Liver (tissue), 9 donors: ENCODE data around the gene H2BK1. TPM values are rescaled to one million over a fixed set of nuclear protein-coding genes. Genes with fewer than 3 reads are reported as not detected.
A peak's percentile ranks its signal among the peaks of the same experiment; 100 is the strongest.

ENCODE experiments used
- DNase-seq: peaks from one replicate; pipeline ENCODE4 v3.0.0-alpha.2; 2017; ENCODE audit warnings: low spot score
- H3K27ac ChIP-seq, 2 donors: one replicate each; pipeline ENCODE4 v1.7.0; 2013; ENCODE audit warnings: inconsistent platforms in 2 of 2, low read length in 2 of 2, control low read depth in 1 of 2, low read depth in 1 of 2, mild to moderate bottlenecking in 1 of 2
- H3K27me3 ChIP-seq, 4 donors: one replicate each; pipeline versions ENCODE4 v1.6.1 to v1.7.0; 2013; ENCODE audit warnings: low read length in 3 of 4, inconsistent platforms in 1 of 4, mild to moderate bottlenecking in 1 of 4, moderate library complexity in 1 of 4; ENCODE audit not compliant: control insufficient read depth in 4 of 4, insufficient read depth in 4 of 4
- H3K36me3 ChIP-seq, 4 donors: one replicate each; pipeline versions ENCODE4 v1.6.1 to v1.7.0; 2013; ENCODE audit warnings: low read length in 3 of 4, mild to moderate bottlenecking in 3 of 4, low read depth in 1 of 4, moderate library complexity in 1 of 4; ENCODE audit not compliant: control insufficient read depth in 4 of 4, insufficient read depth in 3 of 4
- H3K4me1 ChIP-seq, 4 donors: one replicate each; pipeline versions ENCODE4 v1.6.1 to v1.7.0; 2013; ENCODE audit warnings: low read length in 3 of 4, mild to moderate bottlenecking in 3 of 4, moderate library complexity in 1 of 4; ENCODE audit not compliant: control insufficient read depth in 4 of 4, insufficient read depth in 4 of 4
- H3K4me3 ChIP-seq, 3 donors: one replicate each; pipeline versions ENCODE4 v1.6.1 to v1.7.0; 2013; ENCODE audit warnings: low read length in 3 of 3, control low read depth in 1 of 3, low read depth in 1 of 3, mild to moderate bottlenecking in 1 of 3
- H3K9ac ChIP-seq, 2 donors: one replicate each; pipeline ENCODE4 v1.7.0; 2013; ENCODE audit warnings: low read length in 2 of 2, mild to moderate bottlenecking in 2 of 2, moderate library complexity in 2 of 2, control low read depth in 1 of 2, low read depth in 1 of 2
- H3K9me3 ChIP-seq, 4 donors: one replicate each; pipeline versions ENCODE4 v1.6.1 to v1.7.0; 2013; ENCODE audit warnings: low read length in 3 of 4; ENCODE audit not compliant: control insufficient read depth in 4 of 4
- EGR1 ChIP-seq, 2 donors: IDR thresholded peaks; 2 replicates each; pipeline ENCODE4 v1.6.1; 2016 to 2018; ENCODE audit warnings: antibody characterized with exemption in 2 of 2, low read depth in 2 of 2
- FOXA1 ChIP-seq: IDR thresholded peaks from 2 replicates; pipeline ENCODE4 v1.6.1; 2016; ENCODE audit warnings: antibody characterized with exemption
- FOXA2 ChIP-seq: IDR thresholded peaks from 2 replicates; pipeline ENCODE4 v1.6.1; 2016; ENCODE audit warnings: antibody characterized with exemption
- HNF4G ChIP-seq: IDR thresholded peaks from 2 replicates; pipeline ENCODE4 v1.6.1; 2016; ENCODE audit warnings: antibody characterized with exemption
- JUND ChIP-seq, 2 donors: IDR thresholded peaks; 2 replicates each; pipeline ENCODE4 v1.6.1; 2016; ENCODE audit warnings: antibody characterized with exemption in 2 of 2
- MAX ChIP-seq: IDR thresholded peaks from 2 replicates; pipeline ENCODE4 v1.6.1; 2016; ENCODE audit warnings: antibody characterized with exemption
- NR2F2 ChIP-seq: IDR thresholded peaks from 2 replicates; pipeline ENCODE4 v1.6.1; 2016; ENCODE audit warnings: antibody characterized with exemption
- RAD21 ChIP-seq, 2 donors: IDR thresholded peaks; 2 replicates each; pipeline ENCODE4 v1.6.1; 2016; ENCODE audit warnings: antibody characterized with exemption in 2 of 2, mild to moderate bottlenecking in 2 of 2
- REST ChIP-seq: IDR thresholded peaks from 2 replicates; pipeline ENCODE4 v1.6.1; 2016; ENCODE audit warnings: antibody characterized with exemption, mild to moderate bottlenecking
- TAF1 ChIP-seq: conservative IDR thresholded peaks from 2 replicates; pipeline ENCODE4 v1.6.1; 2016; ENCODE audit warnings: antibody characterized with exemption, mild to moderate bottlenecking
- YY1 ChIP-seq: IDR thresholded peaks from 2 replicates; pipeline ENCODE4 v1.6.1; 2016; ENCODE audit warnings: antibody characterized with exemption, mild to moderate bottlenecking
- WGBS: extraction: QIAGEN DNeasy Blood & Tissue Kit; methylation state at CpG from one replicate; pipeline ENCODE4 v1.1.7; 2013; 5-methylcytosine and 5-hydroxymethylcytosine counted together
- polyA plus RNA-seq, 2 donors: library from polyadenylated mRNA; stranded (reverse) in 1 of 2; unstranded in 1 of 2; fragments of 200-250 nt in 1 of 2; fragments of >200 nt in 1 of 2; fragmentation: Nextera tagmentation in 1 of 2; extraction: Ambion mirVana in 1 of 2; gene quantifications; one replicate each; pipeline versions ENCODE4 v1.2.1 to v1.2.3, GENCODE V29; 2013 to 2015
- total RNA-seq, 2 donors: library from RNA; depleted of rRNA; stranded (reverse); fragments of >200 nt; gene quantifications; one replicate each; pipeline ENCODE4 v1.2.3, GENCODE V29; 2014
- donor health status: healthy.
- donor health status: healthy.
- donor health status: healthy.
- donor health status: healthy.
- donor health status: healthy.

The H2BK1 gene
- total and polyA plus RNA-seq, 4 donors: not detected

DNA sequence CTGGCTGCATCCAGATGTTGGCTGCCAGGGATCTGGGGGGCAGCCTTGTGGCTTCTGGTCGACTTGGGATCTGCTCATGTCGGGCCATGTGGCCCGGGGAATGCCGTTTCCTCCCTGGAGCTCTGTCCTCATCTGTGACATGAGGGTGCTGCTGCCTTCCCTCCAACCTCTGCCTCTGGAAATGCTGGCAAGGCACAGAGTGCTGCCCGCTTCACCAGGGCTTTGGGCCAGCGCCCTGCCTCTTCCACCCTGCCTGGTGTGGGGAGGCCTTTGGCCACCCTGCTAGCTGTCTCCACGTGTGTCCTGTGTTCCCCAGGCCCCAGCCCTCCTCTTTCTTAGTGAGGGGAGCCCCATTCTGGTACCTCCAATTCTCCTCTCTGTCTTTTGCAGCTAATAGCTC, 44.0 kb upstream of the H2BK1 start:
- Histone ChIP-seq H3K27me3 (peaks cover 0 to 6% (median 0%) of the 10 kb centered on the region in 4 donors), H3K4me1 (peaks cover 3 to 9% (median 5%) of the 10 kb centered on the region in 4 donors), H3K36me3 (no peaks in the 10 kb centered on the region), H3K4me3 (no peak overlapping the region), H3K9me3 (no peaks in the 10 kb centered on the region), H3K27ac (no peak overlapping the region), H3K9ac (no peak overlapping the region)
- 65% methylated on average over 7 of the region's 7 CpGs for WGBS
- no peak for TF ChIP-seq EGR1 (IDR thresholded peaks at IDR 0.05; ENCODE audit: low read depth in 2 of 2)
- TF ChIP-seq HNF4G: no peak
- TF ChIP-seq FOXA1: no peak
- TF ChIP-seq NR2F2: no peak
- no peak for DNase-seq

DNA sequence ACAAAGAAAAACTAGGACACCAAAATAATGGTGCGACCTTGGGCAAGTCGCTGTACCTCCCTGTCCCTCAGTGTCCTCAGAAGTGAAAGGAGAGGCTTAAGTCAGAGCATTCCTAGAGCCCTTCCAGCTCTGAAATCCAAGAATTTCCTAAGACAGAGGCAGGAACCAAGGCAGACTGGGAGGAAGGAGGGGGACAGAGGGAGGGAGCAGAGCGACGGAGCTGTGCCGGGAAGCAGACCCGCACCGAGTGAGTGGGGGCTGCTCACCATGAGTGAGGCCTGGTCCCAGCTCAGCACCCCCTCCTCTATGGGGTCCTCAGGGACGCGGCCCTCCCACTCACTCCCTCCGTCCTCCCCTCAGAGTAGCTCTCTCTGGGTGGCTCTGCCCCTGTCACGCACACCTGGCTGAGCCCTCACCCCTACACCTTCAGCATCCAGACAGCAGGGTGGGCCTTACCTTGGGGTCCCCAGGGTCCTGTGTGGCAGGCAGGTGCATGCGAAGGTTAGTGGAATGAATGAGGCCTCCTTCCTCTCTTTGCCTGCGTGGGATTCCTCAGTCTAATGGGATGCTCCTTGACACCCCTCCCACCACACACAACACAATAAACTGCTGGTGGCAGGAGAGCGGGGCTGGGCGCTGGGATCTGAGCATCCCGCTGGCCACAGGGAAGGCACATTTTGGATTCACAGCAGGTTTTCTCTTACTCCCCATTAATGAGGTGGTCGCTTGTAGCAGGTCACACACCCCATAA, 42.8 kb upstream of the H2BK1 start:
- H3K9ac ChIP-seq: no peak overlapping the region
- H3K27me3 ChIP-seq: peaks cover 0 to 6% (median 0%) of the 10 kb centered on the region in 4 donors

DNA sequence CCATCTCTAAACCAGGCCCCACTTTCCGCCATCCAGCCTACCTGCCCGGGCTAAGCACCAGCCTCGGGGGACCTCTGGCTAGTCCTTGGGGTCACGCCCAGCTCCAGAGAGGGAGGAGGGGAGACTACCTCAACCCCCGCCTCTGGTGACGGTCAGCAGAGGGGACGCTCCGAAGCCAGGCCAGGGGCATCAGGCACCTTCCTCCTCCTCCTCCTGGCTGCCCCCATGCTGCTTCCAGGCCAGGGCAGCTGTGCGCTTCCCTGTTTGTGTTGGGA, 42.2 kb upstream of the H2BK1 start:
- no peaks in the 10 kb centered on the region for H3K9me3 ChIP-seq
- no peaks in the 10 kb centered on the region for H3K36me3 ChIP-seq
- TF ChIP-seq MAX (no peak), RAD21 (IDR thresholded peaks at IDR 0.05) (no peak)
- no peak overlapping the region for H3K4me3 ChIP-seq
- no peak overlapping the region for H3K9ac ChIP-seq
- 58% methylated on average over 9 of the region's 9 CpGs for WGBS
- peaks cover 0 to 6% (median 0%) of the 10 kb centered on the region in 4 donors for H3K27me3 ChIP-seq
- no peak for DNase-seq
- H3K27ac ChIP-seq: peak overlapping the region; percentile 32 to 58
- peaks cover 11 to 24% (median 15%) of the 10 kb centered on the region in 4 donors for H3K4me1 ChIP-seq

More for the DNA sequence above, 42.8 kb upstream of the H2BK1 start:
- Histone ChIP-seq H3K36me3 (no peaks in the 10 kb centered on the region), H3K27ac (no peak overlapping the region), H3K9me3 (no peaks in the 10 kb centered on the region), H3K4me3 (no peak overlapping the region), H3K4me1 (peaks cover 10 to 20% (median 12%) of the 10 kb centered on the region in 4 donors)
- 76% methylated on average over 17 of the region's 17 CpGs for WGBS
- TF ChIP-seq FOXA2: no peak
- DNase-seq: no peak

- Histone ChIP-seq H3K9me3 (no peaks in the 10 kb centered on the region), H3K27ac (peak overlapping the region; percentile 32 to 58), H3K36me3 (no peaks in the 10 kb centered on the region), H3K27me3 (peaks cover 0 to 7% (median 0%) of the 10 kb centered on the region in 4 donors), H3K9ac (no peak overlapping the region), H3K4me3 (peak overlapping the region in 1 of 3 donors; percentile 64), H3K4me1 (peaks cover 11 to 24% (median 15%) of the 10 kb centered on the region in 4 donors)
- no peak for TF ChIP-seq EGR1 (IDR thresholded peaks at IDR 0.05; ENCODE audit: low read depth in 2 of 2)
- no peak for TF ChIP-seq FOXA1
- TF ChIP-seq YY1: no peak
- TF ChIP-seq REST: no peak
- no peak for TF ChIP-seq JUND (IDR thresholded peaks at IDR 0.05)
- no peak for TF ChIP-seq RAD21 (IDR thresholded peaks at IDR 0.05)
- TF ChIP-seq TAF1: no peak
- 7% methylated on average over 79 of the region's 79 CpGs for WGBS
- no peak for DNase-seq
These were observed 41.6 kb upstream of the H2BK1 start for GRCh38 chr7:151251689-151252560.
